ENCODE data around the gene MORN1.

Gene MORN1

GRCh38 chr1:2282556-2283270, 108.6 kb downstream of the MORN1 start:
- WGBS (ENCODE audit: insufficient coverage, insufficient read length) = no CpG with 5 or more reads among the region's 29 CpGs
- H3K27ac ChIP-seq (ENCODE audit: low read length) = no peak overlapping the region

DNA sequence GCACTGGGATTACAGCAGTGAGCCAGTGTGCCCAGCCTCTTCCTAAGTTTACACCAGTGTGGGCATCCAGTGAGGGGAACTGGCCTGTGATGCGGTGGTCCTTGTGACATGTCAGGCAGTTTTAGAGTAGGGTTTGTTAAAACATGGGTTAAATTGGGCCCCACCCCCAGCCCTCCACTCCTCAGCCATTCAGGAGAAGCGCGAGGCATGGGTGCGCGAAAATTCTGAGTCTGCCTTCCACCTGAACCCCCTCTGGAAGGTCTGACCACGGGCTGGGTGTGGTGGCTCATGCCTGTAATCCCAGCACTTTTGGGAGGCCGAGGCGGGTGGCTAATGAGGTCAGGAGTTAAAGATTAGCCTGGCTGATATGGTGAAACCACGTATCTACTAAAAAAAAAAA, 111.5 kb downstream of the MORN1 start:
- Histone ChIP-seq H3K27me3 (ENCODE audit: control insufficient read depth, insufficient read depth, low read length) (no peaks in the 10 kb centered on the region), H3K4me1 (ENCODE audit: control insufficient read depth, insufficient read depth, low read length) (peaks cover 13% of the 10 kb centered on the region), H3K4me3 (ENCODE audit: low read length) (no peak overlapping the region), H3K9me3 (ENCODE audit: control insufficient read depth, insufficient read depth, low read length) (no peaks in the 10 kb centered on the region), H3K27ac (ENCODE audit: low read length) (no peak overlapping the region), H3K36me3 (ENCODE audit: control insufficient read depth, insufficient read depth, low read length) (peaks cover 5% of the 10 kb centered on the region)
- DNase-seq (ENCODE audit: low read depth, low spot score) = no peak
- no CpG with 5 or more reads among the region's 9 CpGs for WGBS (ENCODE audit: insufficient coverage, insufficient read length)

More at GRCh38 chr1:2282556-2283270, 108.6 kb downstream of the MORN1 start:
- H3K9me3 ChIP-seq (ENCODE audit: control insufficient read depth, insufficient read depth, low read length) = no peaks in the 10 kb centered on the region
- no peaks in the 10 kb centered on the region for H3K27me3 ChIP-seq (ENCODE audit: control insufficient read depth, insufficient read depth, low read length)
- H3K4me1 ChIP-seq (ENCODE audit: control insufficient read depth, insufficient read depth, low read length) = peaks cover 10% of the 10 kb centered on the region
- H3K4me3 ChIP-seq (ENCODE audit: low read length) = no peak overlapping the region
- H3K36me3 ChIP-seq (ENCODE audit: control insufficient read depth, insufficient read depth, low read length) = peaks cover 2% of the 10 kb centered on the region; the same call in 1 of the 2 replicates
- DNase-seq (ENCODE audit: low read depth, low spot score) = no peak

DNA sequence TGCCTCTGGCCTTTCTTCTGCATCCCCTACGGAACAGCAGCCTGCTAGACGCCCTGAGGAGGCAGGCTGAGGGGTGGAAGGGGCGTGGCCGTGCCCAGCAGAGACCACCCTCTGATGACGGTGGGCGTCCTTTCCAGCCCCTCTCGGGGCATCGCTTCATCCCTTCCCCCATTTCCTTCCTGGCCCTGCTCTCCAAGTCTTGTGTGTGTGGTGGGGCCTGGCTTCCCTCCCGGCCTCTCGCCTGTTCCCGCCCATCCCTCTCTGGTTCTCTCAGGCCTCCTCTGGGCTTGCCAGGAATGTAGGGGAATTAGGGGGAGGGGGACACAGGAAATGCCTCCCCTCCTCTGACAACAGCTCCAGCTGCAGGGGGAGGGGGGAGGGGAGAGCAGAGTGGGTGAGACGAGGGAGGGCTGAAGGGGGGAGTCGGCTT, 112.1 kb downstream of the MORN1 start:
- Histone ChIP-seq H3K36me3 (ENCODE audit: control insufficient read depth, insufficient read depth, low read length) (peaks cover 5% of the 10 kb centered on the region), H3K9me3 (ENCODE audit: control insufficient read depth, insufficient read depth, low read length) (no peaks in the 10 kb centered on the region), H3K27ac (ENCODE audit: low read length) (no peak overlapping the region), H3K4me1 (ENCODE audit: control insufficient read depth, insufficient read depth, low read length) (peaks cover 13% of the 10 kb centered on the region), H3K27me3 (ENCODE audit: control insufficient read depth, insufficient read depth, low read length) (no peaks in the 10 kb centered on the region), H3K4me3 (ENCODE audit: low read length) (no peak overlapping the region)
- peak; percentile 91 for DNase-seq (ENCODE audit: low read depth, low spot score)
- WGBS (ENCODE audit: insufficient coverage, insufficient read length) = no CpG with 5 or more reads among the region's 13 CpGs

GRCh38 chr1:2278591-2279209, 112.7 kb downstream of the MORN1 start:
- no peak overlapping the region for H3K4me3 ChIP-seq (ENCODE audit: low read length)
- WGBS (ENCODE audit: insufficient coverage, insufficient read length) = no CpG with 5 or more reads among the region's 16 CpGs
- no peak for DNase-seq (ENCODE audit: low read depth, low spot score)
- peaks cover 13% of the 10 kb centered on the region for H3K4me1 ChIP-seq (ENCODE audit: control insufficient read depth, insufficient read depth, low read length)
- peaks cover 5% of the 10 kb centered on the region for H3K36me3 ChIP-seq (ENCODE audit: control insufficient read depth, insufficient read depth, low read length)
- no peaks in the 10 kb centered on the region for H3K27me3 ChIP-seq (ENCODE audit: control insufficient read depth, insufficient read depth, low read length)
- H3K9me3 ChIP-seq (ENCODE audit: control insufficient read depth, insufficient read depth, low read length) = no peaks in the 10 kb centered on the region
- H3K27ac ChIP-seq (ENCODE audit: low read length) = no peak overlapping the region

- H3K27ac ChIP-seq (ENCODE audit: low read length) = peak overlapping the region; percentile 7
- no peak overlapping the region for H3K4me3 ChIP-seq (ENCODE audit: low read length)
- H3K9me3 ChIP-seq (ENCODE audit: control insufficient read depth, insufficient read depth, low read length) = no peaks in the 10 kb centered on the region
- H3K27me3 ChIP-seq (ENCODE audit: control insufficient read depth, insufficient read depth, low read length) = no peaks in the 10 kb centered on the region
- H3K36me3 ChIP-seq (ENCODE audit: control insufficient read depth, insufficient read depth, low read length) = peaks cover 5% of the 10 kb centered on the region
- H3K4me1 ChIP-seq (ENCODE audit: control insufficient read depth, insufficient read depth, low read length) = peaks cover 16% of the 10 kb centered on the region
- DNase-seq (ENCODE audit: low read depth, low spot score) = no peak
- WGBS (ENCODE audit: insufficient coverage, insufficient read length) = no CpG with 5 or more reads among the region's 25 CpGs
Observed at GRCh38 chr1:2277741-2278488, 113.4 kb downstream of the MORN1 start.

- Histone ChIP-seq H3K36me3 (ENCODE audit: control insufficient read depth, insufficient read depth, low read length) (peaks cover 5% of the 10 kb centered on the region), H3K9me3 (ENCODE audit: control insufficient read depth, insufficient read depth, low read length) (no peaks in the 10 kb centered on the region), H3K4me3 (ENCODE audit: low read length) (no peak overlapping the region), H3K27me3 (ENCODE audit: control insufficient read depth, insufficient read depth, low read length) (no peaks in the 10 kb centered on the region), H3K27ac (ENCODE audit: low read length) (no peak overlapping the region), H3K4me1 (ENCODE audit: control insufficient read depth, insufficient read depth, low read length) (peaks cover 16% of the 10 kb centered on the region)
- no peak for DNase-seq (ENCODE audit: low read depth, low spot score)
- WGBS (ENCODE audit: insufficient coverage, insufficient read length) = no CpG with 5 or more reads among the region's 12 CpGs
Observed at GRCh38 chr1:2276803-2277580, 114.4 kb downstream of the MORN1 start.

DNA sequence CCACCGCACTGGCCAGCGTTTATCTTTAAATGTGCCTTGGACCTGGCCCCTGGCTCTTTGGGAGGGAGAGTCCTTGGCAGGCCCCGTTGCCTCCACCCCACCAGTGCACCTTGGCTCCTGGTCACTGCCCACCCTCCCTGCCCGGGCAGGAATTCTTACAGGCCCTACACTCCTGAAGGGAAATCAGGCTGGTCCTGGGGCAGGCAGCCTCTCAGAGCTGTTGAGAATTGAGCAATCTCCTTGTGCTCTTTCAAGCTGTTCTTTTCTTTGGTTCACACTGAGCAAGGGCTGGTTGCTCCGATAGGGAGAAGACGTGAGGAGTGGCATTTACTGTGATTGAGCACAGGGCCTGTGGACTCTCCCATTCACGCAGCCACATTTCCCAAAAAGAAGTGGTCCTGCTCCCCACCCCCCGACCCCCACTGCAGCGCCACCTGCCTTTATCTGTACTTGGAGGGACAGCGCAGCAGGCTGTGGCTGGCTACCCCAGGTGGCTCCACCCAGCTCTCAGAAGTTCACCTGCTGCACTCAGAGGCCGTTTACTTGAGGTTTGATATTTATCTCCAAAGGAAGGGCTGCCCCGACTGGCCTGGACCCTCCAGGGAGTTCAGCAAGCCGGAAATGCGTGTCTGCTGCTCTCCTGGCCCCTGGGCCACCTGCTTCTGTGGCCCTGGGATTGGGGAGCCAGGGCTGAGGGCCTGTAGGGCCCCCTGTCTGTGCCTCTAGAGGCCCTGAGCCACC, 115.4 kb downstream of the MORN1 start:
- no peaks in the 10 kb centered on the region for H3K9me3 ChIP-seq (ENCODE audit: control insufficient read depth, insufficient read depth, low read length)
- H3K27ac ChIP-seq (ENCODE audit: low read length) = no peak overlapping the region
- no peaks in the 10 kb centered on the region for H3K27me3 ChIP-seq (ENCODE audit: control insufficient read depth, insufficient read depth, low read length)
- no peak overlapping the region for H3K4me3 ChIP-seq (ENCODE audit: low read length)
- H3K4me1 ChIP-seq (ENCODE audit: control insufficient read depth, insufficient read depth, low read length) = peaks cover 20% of the 10 kb centered on the region
- peaks cover 5% of the 10 kb centered on the region for H3K36me3 ChIP-seq (ENCODE audit: control insufficient read depth, insufficient read depth, low read length)
- DNase-seq (ENCODE audit: low read depth, low spot score) = no peak
- WGBS (ENCODE audit: insufficient coverage, insufficient read length) = no CpG with 5 or more reads among the region's 14 CpGs

DNA sequence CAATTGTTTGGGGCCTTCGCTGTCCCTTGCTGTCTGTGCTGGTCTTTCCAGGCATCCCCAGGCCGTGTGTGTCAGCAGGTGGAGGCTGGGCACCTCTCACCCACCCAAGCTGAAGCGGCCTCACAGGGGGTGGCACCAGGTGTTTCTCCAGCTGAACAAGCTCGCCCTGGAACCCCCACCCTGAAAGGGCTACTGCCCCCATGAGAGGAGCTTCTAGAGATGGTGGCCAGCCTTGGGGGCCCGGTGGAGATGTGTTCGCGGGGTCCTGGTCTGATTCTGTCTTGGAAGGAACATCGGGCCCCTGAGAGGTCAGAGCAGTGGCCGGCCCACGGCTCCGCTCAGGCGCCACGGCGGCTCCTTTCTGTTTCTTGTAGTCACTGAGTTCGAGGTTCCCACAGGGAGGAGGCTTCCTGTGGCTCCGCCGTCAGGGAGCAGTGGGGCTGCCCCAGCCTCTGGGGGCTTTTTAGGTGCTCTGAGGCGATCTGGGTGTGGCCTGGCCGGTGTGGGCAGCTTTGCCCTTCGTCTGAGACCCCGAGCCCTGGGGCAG, 116.4 kb downstream of the MORN1 start:
- Histone ChIP-seq H3K4me1 (ENCODE audit: control insufficient read depth, insufficient read depth, low read length) (peaks cover 27% of the 10 kb centered on the region), H3K27ac (ENCODE audit: low read length) (no peak overlapping the region)
- DNase-seq (ENCODE audit: low read depth, low spot score) = no peak

DNA sequence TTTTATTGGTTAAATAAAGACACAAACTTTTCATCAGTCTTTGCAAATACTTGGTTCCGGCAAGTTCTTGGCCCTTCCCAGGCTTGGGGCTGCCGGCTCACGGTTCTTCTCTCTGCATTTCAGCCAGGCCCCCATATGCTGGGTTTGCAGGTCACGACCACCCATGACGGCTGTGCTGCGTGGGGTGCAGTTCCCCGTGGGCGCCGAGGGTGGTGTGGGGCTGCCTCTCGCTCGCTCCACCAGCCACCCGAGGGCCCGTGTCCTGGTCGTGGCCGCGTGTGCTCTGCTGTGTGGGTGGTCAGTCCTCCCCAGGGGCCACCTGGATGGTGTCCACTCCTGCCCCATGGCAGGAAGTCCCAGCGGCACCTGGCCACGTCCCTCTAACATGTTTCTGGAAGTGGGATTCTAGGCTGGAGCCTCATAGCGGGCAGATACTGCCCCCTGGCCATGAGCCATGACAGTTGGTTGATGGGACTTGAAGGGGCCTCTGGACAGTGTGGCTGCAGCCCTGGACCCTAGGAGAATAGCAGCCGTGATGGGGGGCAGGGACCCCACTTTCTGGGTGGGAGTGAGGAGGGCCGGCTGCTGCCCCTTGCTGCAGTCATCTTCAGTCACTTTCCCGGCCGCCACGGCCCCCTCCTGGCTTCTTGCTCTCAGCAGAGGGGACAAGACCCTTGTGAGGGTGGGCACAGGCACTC, 117.0 kb downstream of the MORN1 start:
- H3K36me3 ChIP-seq (ENCODE audit: control insufficient read depth, insufficient read depth, low read length) = peaks cover 5% of the 10 kb centered on the region
- H3K9me3 ChIP-seq (ENCODE audit: control insufficient read depth, insufficient read depth, low read length) = no peaks in the 10 kb centered on the region
- H3K27me3 ChIP-seq (ENCODE audit: control insufficient read depth, insufficient read depth, low read length) = no peaks in the 10 kb centered on the region
- no CpG with 5 or more reads among the region's 24 CpGs for WGBS (ENCODE audit: insufficient coverage, insufficient read length)
- no peak overlapping the region for H3K4me3 ChIP-seq (ENCODE audit: low read length)
- no peak for DNase-seq (ENCODE audit: low read depth, low spot score)
- no peak overlapping the region for H3K27ac ChIP-seq (ENCODE audit: low read length)
- H3K4me1 ChIP-seq (ENCODE audit: control insufficient read depth, insufficient read depth, low read length) = peaks cover 29% of the 10 kb centered on the region

More for the DNA sequence above, 116.4 kb downstream of the MORN1 start:
- Histone ChIP-seq H3K4me3 (ENCODE audit: low read length) (no peak overlapping the region), H3K27me3 (ENCODE audit: control insufficient read depth, insufficient read depth, low read length) (no peaks in the 10 kb centered on the region), H3K36me3 (ENCODE audit: control insufficient read depth, insufficient read depth, low read length) (peaks cover 5% of the 10 kb centered on the region), H3K9me3 (ENCODE audit: control insufficient read depth, insufficient read depth, low read length) (no peaks in the 10 kb centered on the region)
- WGBS (ENCODE audit: insufficient coverage, insufficient read length) = no CpG with 5 or more reads among the region's 21 CpGs

All from iPS DF 6.9 (cell line).